Epithelial cell of esophagus (primary cell): ENCODE results near the gene ITPK1.

ENCODE experiments used
- DNase-seq: peaks from one replicate; pipeline ENCODE4 v3.0.0; 2010; ENCODE audit warnings: low read depth
- H3K4me3 ChIP-seq: 2 replicates; pipeline ENCODE4 v1.5.1; 2011; ENCODE audit warnings: mild to moderate bottlenecking, low read length, control low read depth
- TF ChIP-seq, protein P1 (sequence below): IDR thresholded peaks from 2 replicates; pipeline ENCODE4 v1.5.1; 2011; ENCODE audit warnings: low read depth, mild to moderate bottlenecking, low read length, control low read depth, inconsistent platforms; ENCODE audit not compliant: insufficient read depth; ENCODE audit errors: missing control alignments

Gene ITPK1

DNA sequence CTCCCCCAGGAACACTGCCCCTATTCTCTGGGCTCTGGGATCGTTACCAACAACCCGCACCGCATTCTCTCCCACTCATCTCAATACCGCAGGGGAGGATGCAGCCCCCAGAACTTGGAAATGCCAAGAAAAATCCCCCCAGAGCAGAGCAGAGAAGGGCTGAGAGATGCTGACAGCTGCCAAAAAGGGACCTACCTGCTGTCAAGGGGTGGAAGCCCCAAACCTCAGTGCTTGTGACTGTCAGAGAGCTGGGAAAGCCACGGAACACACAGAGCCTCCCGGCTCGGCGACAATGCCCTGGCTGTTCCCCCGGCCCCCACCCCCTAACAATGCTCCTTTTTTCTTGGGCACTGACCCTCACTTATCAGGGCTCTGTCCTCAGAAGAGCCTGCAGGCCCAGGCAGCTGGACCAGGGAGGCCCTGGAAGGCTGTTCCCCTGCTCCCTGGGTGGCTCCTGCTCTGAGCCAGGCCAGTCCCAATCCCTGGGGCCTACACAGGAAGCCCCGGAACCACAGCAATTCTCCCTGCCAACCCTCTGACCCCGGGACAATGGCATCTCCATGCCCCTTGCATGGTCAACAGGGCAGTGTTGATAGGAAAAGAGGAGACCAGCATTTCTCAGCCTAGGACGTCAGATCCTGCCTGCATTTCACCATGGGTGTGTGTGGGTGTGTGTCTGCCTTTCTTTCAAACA lies 78.9 kb downstream of the ITPK1 start:
- no peak overlapping the region for H3K4me3 ChIP-seq
- TF ChIP-seq, protein P1, sequence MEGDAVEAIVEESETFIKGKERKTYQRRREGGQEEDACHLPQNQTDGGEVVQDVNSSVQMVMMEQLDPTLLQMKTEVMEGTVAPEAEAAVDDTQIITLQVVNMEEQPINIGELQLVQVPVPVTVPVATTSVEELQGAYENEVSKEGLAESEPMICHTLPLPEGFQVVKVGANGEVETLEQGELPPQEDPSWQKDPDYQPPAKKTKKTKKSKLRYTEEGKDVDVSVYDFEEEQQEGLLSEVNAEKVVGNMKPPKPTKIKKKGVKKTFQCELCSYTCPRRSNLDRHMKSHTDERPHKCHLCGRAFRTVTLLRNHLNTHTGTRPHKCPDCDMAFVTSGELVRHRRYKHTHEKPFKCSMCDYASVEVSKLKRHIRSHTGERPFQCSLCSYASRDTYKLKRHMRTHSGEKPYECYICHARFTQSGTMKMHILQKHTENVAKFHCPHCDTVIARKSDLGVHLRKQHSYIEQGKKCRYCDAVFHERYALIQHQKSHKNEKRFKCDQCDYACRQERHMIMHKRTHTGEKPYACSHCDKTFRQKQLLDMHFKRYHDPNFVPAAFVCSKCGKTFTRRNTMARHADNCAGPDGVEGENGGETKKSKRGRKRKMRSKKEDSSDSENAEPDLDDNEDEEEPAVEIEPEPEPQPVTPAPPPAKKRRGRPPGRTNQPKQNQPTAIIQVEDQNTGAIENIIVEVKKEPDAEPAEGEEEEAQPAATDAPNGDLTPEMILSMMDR, result no peak
- no peak for DNase-seq

DNA sequence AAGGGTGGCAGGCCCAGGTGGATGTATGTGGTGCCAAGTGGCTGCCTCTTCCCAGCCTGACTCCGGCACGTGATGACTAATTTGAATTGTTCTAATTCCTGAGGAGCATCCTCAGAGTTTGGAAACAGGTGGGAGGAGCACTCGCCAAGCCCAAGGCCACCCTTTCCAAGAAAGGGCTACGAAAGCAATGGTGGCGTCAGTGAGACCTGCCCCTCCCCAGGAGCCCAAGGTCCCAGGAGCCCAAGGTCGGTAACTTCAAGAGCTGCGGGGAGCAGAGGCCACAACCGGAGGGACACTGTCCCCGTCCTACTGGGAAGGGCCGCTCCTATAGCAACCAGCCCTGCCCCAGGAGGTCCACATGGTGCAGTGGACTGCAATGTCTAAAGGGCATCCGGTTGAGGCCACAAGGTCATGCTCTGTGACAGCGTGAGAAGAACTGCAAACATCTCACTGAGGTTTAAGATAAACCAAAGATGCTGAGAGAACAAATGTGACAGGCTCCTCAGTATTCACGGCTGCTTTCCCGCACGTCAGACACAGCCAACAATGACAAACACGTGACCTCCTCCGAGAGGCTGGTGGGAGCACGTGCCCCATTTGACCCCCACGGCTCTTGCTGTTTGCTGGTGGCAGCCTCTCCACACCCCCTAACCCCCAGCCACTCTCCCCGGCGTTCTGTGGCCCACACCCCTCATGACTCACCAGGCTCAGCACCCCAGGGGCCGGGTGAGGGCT lies 79.6 kb downstream of the ITPK1 start:
- peak; percentile 36 for DNase-seq
- TF ChIP-seq, protein P1, result no peak

DNA sequence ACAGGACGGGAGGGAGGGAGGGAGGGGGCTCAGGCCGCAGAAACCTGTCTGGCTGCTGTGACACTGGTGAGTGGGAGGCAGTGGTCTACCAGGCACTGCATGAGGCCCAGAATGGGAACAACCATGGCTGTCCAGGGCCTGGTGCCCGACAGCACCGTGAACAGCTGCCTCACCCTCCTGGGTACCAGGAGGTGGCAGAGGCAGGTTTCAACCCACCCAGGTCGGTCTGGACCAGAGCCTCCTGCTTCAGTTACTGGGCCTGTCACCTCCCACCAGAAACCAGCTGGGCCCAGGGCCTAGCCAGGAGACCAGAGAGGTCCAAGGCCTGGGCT lies 80.2 kb downstream of the ITPK1 start:
- TF ChIP-seq, protein P1, result no peak
- DNase-seq, result no peak
- H3K4me3 ChIP-seq, result no peak overlapping the region

More for the DNA sequence above, 79.6 kb downstream of the ITPK1 start:
- H3K4me3 ChIP-seq, result no peak overlapping the region

DNA sequence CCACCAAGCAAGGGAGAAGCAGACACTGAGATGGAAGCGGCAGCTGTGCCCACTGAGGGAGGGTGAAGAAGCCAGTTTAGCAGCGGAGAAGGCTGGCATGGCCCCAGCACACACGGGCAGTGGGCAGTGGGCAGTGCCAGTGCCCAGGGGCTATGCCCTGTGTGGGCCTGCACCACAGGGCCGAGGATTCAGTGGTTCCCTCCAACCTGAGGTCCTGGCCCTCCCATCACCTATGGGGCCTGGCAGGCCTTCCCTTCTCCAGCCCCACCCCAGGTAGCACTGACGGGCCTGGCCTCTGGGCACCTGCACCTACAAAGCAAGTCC lies 81.1 kb downstream of the ITPK1 start:
- H3K4me3 ChIP-seq, result no peak overlapping the region
- TF ChIP-seq, protein P1, result no peak
- DNase-seq, result no peak

DNA sequence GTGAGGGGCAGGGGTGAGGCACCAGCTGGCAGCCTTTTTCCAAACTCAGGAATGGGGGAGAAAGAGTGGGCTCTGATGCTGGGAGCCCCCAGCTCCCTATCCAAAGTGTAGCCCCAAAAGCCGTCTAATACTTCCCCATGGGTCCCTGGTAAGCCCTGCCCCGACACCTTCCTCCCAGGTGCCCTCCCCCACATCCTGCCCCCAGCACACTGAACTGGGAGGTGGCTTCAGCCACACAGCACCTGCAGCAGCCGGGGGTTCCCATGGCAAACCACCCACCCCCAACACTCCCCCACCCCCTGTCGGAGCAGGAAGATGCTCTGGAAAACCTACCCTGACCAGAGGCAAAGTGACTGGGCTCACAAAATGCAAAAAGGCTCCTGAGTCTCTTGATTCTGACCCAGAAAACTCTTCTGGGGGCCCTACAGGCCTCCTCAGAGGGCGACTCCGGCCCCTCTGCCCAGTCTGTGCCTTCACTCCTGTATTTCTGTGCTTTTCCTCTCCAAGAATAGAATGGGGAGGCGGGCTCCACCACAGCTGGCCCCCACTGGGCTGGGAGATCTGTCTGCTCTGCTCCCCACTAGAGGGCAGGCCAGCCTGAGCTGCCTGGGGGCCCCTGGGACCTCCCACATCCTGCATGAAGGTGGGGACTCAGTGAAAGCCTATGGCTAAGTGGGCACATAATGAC lies 81.6 kb downstream of the ITPK1 start:
- no peak overlapping the region for H3K4me3 ChIP-seq
- TF ChIP-seq, protein P1, result peak; percentile 35
- DNase-seq, result no peak

DNA sequence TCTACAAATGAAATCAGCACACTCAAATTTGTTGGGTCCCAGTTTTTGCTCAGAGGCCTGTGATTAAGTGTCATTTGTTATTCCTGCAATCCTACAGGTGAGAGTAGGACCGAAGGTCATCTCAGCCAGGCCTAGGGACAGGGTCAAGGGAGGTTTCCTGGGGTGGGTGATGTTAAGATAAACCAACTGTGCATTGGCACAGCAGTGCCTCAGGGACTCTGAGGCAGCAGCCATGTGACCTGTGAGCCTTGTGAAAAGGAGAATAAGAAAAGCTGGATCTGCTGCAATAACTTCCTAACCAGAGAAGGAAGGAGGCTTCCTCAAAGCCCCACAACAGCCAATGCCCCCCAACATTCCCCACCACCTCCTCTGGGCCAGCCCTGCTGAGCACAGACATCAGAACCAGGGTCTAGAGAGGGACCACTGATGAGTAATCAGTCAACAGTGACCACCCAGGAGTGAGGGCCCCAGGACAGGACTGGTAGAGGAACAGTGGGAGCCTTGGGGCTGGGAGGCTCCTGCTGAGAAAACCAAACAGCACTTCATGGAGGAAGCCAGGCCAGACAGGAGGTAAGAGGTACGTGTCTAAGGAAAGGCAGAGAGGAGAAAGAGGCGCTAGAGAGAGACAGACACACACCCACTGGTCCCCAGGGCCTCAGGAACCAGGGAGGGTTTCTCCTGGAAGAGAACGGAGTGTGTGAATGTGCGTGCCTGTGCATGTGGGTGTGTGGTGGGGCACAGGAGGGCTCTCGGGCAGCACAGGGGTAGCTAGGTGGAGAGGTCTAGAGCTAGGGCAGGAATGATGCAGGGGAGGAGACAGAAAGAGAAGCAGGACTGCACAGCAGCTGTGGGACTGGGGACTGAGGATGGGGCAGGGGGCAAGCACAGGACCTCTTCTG lies 82.4 kb downstream of the ITPK1 start:
- no peak overlapping the region for H3K4me3 ChIP-seq
- TF ChIP-seq, protein P1, result no peak
- DNase-seq, result no peak
